Stimulated activated memory B cell treated with anti-CD40 and anti-IgM and Interleukin-4, amounts not matched to agents 10 μg/mL and 1 μg/mL and 100 μg/mL, for 72 hours (primary cell): Measurements from ENCODE around the gene TFAM.

Source experiments
- ATAC-seq: fragments of 150-1000 bp; cut with Tn5 transposase; 2 replicates; pipeline ENCODE4 v1.10.0; 2021
- H3K27ac Mint-ChIP-seq: one replicate; pipeline ENCODE4 v1.8.0; 2022; ENCODE audit warnings: mild to moderate bottlenecking, mixed read lengths
- H3K27me3 Mint-ChIP-seq: one replicate; pipeline ENCODE4 v1.8.0; 2022; ENCODE audit warnings: mixed read lengths
- H3K36me3 Mint-ChIP-seq: one replicate; pipeline ENCODE4 v1.8.0; 2022; ENCODE audit warnings: mixed read lengths
- H3K4me1 Mint-ChIP-seq: one replicate; pipeline ENCODE4 v1.8.0; 2022; ENCODE audit warnings: mixed read lengths
- H3K4me3 Mint-ChIP-seq: one replicate; pipeline ENCODE4 v1.8.0; 2022; ENCODE audit warnings: mild to moderate bottlenecking, moderate library complexity, mixed read lengths
- H3K9me3 Mint-ChIP-seq: one replicate; pipeline ENCODE4 v1.8.0; 2022; ENCODE audit warnings: mixed read lengths

TFAM gene

GRCh38 chr10:58384999-58385783, at the start of gene TFAM:
Gene TFAM (plus strand): TSS chr10:58385410. CDS start chr10:58385548, 138 bp downstream.
- H3K27me3 Mint-ChIP-seq, result no peaks in the 10 kb centered on the region
- H3K4me3 Mint-ChIP-seq, result peak within 1 kb of the TSS; percentile 100
- H3K4me1 Mint-ChIP-seq, result peaks cover 45% of the 10 kb centered on the region
- ATAC-seq, result peak; percentile 94
- peak within 1 kb of the TSS; percentile 94 for H3K27ac Mint-ChIP-seq
- H3K36me3 Mint-ChIP-seq, result peaks cover 23% of the 10 kb centered on the region
- H3K9me3 Mint-ChIP-seq, result no peaks in the 10 kb centered on the region

DNA sequence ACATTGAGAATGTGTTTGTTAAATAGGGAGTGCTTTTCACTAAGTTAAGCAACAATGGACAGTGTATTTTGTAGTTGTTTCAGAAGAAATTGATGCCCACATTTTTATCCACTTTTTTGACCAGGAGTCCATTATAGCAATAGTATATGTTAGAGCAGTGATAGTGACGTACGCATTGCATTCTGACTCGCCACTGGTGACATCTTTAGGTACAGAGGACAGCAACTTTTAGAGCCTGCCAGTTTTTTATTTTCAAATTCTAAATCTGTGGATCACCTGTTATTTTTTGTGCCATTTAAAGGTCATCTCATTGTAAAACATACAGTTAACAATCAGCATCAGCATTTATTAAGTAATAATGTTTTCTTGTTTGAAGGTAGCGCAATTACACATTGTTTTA, 49.0 kb upstream of the TFAM start:
- ATAC-seq, result no peak
- Mint-ChIP-seq H3K27ac (peak overlapping the region; percentile 78), H3K4me1 (peaks cover 36% of the 10 kb centered on the region), H3K9me3 (no peaks in the 10 kb centered on the region), H3K4me3 (peak overlapping the region; percentile 91), H3K27me3 (no peaks in the 10 kb centered on the region), H3K36me3 (peaks cover 5% of the 10 kb centered on the region)

GRCh38 chr10:58341422-58341821, 43.8 kb upstream of the TFAM start:
- Mint-ChIP-seq H3K4me1 (peaks cover 28% of the 10 kb centered on the region), H3K9me3 (no peaks in the 10 kb centered on the region), H3K27ac (no peak overlapping the region), H3K27me3 (no peaks in the 10 kb centered on the region), H3K4me3 (no peak overlapping the region), H3K36me3 (peaks cover 16% of the 10 kb centered on the region)
- no peak for ATAC-seq

DNA sequence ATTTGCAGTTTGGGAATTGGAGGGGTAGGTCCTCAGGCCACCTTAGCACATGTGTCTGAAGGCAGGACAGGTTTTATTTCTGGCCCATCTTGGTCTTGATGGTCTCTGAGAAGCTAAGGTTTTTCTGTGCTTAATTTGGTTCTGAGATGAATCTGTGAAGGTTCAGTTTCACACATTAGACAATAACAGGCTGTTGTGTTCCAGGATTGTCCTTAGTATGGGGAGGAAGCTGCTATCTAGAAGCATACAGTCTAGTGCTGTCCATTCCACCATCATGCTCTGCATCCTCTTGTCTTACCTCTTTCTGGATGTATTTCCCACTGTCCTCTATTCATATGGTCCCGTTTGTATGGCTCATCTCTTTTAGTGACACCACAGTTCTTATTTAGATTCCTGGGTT, 43.3 kb upstream of the TFAM start:
- H3K4me1 Mint-ChIP-seq, result peaks cover 27% of the 10 kb centered on the region
- H3K27ac Mint-ChIP-seq, result no peak overlapping the region
- peaks cover 21% of the 10 kb centered on the region for H3K36me3 Mint-ChIP-seq
- no peak overlapping the region for H3K4me3 Mint-ChIP-seq
- ATAC-seq, result no peak
- no peaks in the 10 kb centered on the region for H3K27me3 Mint-ChIP-seq
- no peaks in the 10 kb centered on the region for H3K9me3 Mint-ChIP-seq

GRCh38 chr10:58347967-58348366, 37.2 kb upstream of the TFAM start:
- Mint-ChIP-seq H3K4me3 (no peak overlapping the region), H3K9me3 (no peaks in the 10 kb centered on the region), H3K27me3 (no peaks in the 10 kb centered on the region), H3K4me1 (peaks cover 49% of the 10 kb centered on the region), H3K36me3 (peaks cover 24% of the 10 kb centered on the region), H3K27ac (no peak overlapping the region)
- no peak for ATAC-seq

DNA sequence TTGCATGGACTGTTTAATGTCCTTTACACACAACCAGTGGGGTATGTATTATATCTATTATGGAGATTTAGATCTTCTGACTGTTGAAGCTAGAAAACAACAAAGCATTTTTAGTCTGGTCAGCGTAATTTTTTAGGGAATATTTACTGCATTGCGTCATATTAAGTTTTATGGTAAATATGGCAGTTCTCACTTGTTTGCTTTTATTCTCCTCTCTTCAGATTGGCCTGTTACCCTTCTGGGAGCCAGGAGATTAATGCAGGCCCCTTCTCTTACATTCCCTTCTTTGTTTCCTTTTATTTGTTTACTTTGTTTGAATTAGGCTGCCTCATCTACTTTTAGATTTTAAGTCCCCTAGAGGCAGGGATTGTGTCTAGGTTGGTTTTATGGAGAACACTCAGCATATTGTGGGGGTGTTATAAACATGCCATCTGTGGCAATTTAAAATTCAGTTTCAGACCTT, 36.6 kb upstream of the TFAM start:
- peaks cover 49% of the 10 kb centered on the region for H3K4me1 Mint-ChIP-seq
- H3K27me3 Mint-ChIP-seq, result no peaks in the 10 kb centered on the region
- H3K36me3 Mint-ChIP-seq, result peaks cover 24% of the 10 kb centered on the region
- no peak overlapping the region for H3K27ac Mint-ChIP-seq
- no peaks in the 10 kb centered on the region for H3K9me3 Mint-ChIP-seq
- no peak for ATAC-seq
- H3K4me3 Mint-ChIP-seq, result no peak overlapping the region

DNA sequence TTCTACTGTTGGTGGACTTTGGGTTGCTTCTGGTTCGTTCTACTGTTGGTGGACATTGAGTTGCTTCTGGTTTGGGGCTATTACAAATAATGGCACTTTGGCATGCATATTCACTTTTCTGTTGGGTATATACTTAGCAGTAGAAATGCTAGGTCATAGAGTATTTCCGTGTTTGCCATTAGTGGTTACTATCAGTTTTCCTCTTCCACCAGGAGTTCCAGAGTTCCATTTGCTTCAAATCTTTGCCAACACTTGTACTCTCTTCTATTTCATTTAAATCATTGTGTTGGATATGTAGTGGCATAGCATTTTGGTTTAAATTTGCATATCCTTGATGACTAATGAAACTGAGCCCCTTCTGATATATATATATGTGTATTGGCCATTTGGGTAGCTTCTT, 35.2 kb upstream of the TFAM start:
- Mint-ChIP-seq H3K4me1 (peaks cover 52% of the 10 kb centered on the region), H3K4me3 (no peak overlapping the region), H3K36me3 (peaks cover 24% of the 10 kb centered on the region)

GRCh38 chr10:58350619-58351323, 34.4 kb upstream of the TFAM start:
- no peaks in the 10 kb centered on the region for H3K9me3 Mint-ChIP-seq
- ATAC-seq, result no peak
- peaks cover 18% of the 10 kb centered on the region for H3K36me3 Mint-ChIP-seq

More for the DNA sequence above, 35.2 kb upstream of the TFAM start:
- no peak overlapping the region for H3K27ac Mint-ChIP-seq
- no peaks in the 10 kb centered on the region for H3K9me3 Mint-ChIP-seq
- H3K27me3 Mint-ChIP-seq, result no peaks in the 10 kb centered on the region
- no peak for ATAC-seq

DNA sequence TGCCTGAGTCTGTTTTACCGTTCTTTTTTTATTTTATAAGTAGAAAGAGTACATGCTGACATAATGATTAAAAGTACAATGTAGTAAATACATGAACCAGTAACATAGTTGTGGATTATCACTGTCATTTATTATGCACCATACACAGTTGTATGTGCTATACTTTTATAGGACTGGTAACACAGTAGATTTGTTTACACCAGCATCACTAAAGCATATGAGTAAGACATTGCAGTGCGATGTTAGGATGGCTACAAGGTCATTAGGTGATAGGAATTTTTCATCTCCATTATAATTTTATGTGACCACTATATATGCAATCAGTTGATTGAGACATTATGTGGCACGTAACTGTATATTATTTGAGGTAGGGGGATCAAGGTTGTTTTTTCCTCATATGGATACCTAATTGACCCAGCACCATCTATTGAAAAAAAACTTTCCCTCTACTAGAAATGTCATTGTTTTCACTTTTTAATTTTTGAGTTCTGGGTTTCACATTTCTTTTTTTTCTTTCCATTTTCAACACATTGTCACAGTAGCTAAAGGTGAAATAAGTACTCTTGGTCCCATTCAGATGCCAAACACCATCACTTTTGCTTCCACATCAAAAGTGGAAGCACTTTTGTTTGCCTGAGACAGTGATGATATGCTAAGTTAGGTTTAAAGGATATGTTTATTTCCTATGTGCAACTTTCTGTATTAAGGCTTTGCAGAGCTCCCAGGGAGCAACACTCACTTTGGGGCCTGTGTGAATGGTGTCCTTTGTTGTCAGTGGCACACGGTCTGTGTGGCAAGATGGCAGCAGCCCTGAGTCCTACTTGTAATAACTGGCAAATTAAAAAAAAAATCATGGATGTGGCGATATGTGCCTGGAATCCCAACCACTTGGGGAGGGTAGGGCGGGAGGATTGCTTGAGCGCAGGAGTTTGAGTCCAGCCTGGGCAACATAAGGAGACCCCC, 33.3 kb upstream of the TFAM start:
- ATAC-seq, result no peak
- Mint-ChIP-seq H3K9me3 (no peaks in the 10 kb centered on the region), H3K27me3 (no peaks in the 10 kb centered on the region), H3K36me3 (peaks cover 9% of the 10 kb centered on the region), H3K4me3 (no peak overlapping the region), H3K27ac (no peak overlapping the region), H3K4me1 (peaks cover 62% of the 10 kb centered on the region)

More at GRCh38 chr10:58350619-58351323, 34.4 kb upstream of the TFAM start:
- Mint-ChIP-seq H3K27ac (no peak overlapping the region), H3K4me1 (peaks cover 59% of the 10 kb centered on the region), H3K4me3 (no peak overlapping the region), H3K27me3 (no peaks in the 10 kb centered on the region)

DNA sequence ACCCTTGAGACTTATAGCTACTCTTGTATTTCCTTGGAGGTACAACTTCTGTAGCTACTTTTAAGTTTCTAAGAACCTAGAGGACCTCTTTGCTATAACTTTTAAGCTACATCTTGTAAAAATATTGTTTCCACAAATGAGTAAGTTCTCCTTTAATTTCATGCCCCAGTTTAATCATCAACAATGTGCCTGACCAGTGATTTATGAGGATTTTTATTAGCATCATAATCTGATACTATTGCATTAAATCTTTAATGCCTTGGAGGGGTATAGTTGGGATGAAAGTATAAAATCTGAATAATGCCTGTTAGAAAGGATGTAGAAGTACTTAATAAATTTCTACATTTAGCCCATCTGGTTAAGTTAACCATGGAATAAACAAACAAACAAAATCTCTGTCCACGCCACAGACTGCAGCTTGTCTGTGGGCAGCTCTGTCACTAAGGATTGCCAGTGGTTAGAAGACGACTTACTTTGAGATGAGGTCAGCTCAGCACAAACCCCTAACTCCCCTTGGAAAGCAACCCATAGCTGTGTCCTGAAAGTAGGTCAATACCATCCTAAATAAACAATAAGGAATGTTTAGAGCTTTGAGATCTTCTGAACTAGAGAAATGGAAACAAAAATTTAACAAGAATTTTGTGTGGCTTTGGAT, 32.1 kb upstream of the TFAM start:
- ATAC-seq, result no peak
- H3K4me1 Mint-ChIP-seq, result peaks cover 56% of the 10 kb centered on the region
- no peak overlapping the region for H3K27ac Mint-ChIP-seq
- peaks cover 4% of the 10 kb centered on the region for H3K36me3 Mint-ChIP-seq
- no peak overlapping the region for H3K4me3 Mint-ChIP-seq
- H3K9me3 Mint-ChIP-seq, result no peaks in the 10 kb centered on the region
- no peaks in the 10 kb centered on the region for H3K27me3 Mint-ChIP-seq

- Mint-ChIP-seq H3K4me3 (no peak overlapping the region), H3K27me3 (no peaks in the 10 kb centered on the region), H3K27ac (no peak overlapping the region), H3K4me1 (peaks cover 44% of the 10 kb centered on the region), H3K36me3 (peaks cover 5% of the 10 kb centered on the region), H3K9me3 (no peaks in the 10 kb centered on the region)
- no peak for ATAC-seq
Observed at GRCh38 chr10:58356756-58357155, 28.5 kb upstream of the TFAM start.

GRCh38 chr10:58358314-58358933, 26.8 kb upstream of the TFAM start:
- no peak overlapping the region for H3K27ac Mint-ChIP-seq
- H3K4me1 Mint-ChIP-seq, result peaks cover 38% of the 10 kb centered on the region
- H3K4me3 Mint-ChIP-seq, result no peak overlapping the region
- H3K27me3 Mint-ChIP-seq, result no peaks in the 10 kb centered on the region
- H3K9me3 Mint-ChIP-seq, result no peaks in the 10 kb centered on the region
- ATAC-seq, result no peak
- H3K36me3 Mint-ChIP-seq, result peaks cover 5% of the 10 kb centered on the region

- Mint-ChIP-seq H3K4me1 (peaks cover 38% of the 10 kb centered on the region), H3K36me3 (peaks cover 9% of the 10 kb centered on the region), H3K4me3 (no peak overlapping the region), H3K27ac (no peak overlapping the region), H3K27me3 (no peaks in the 10 kb centered on the region), H3K9me3 (no peaks in the 10 kb centered on the region)
- no peak for ATAC-seq
Observed at GRCh38 chr10:58358947-58359346, 26.3 kb upstream of the TFAM start.

GRCh38 chr10:58359541-58359940, 25.7 kb upstream of the TFAM start:
- H3K4me3 Mint-ChIP-seq, result no peak overlapping the region
- H3K27ac Mint-ChIP-seq, result no peak overlapping the region
- peaks cover 38% of the 10 kb centered on the region for H3K4me1 Mint-ChIP-seq
- ATAC-seq, result no peak
- no peaks in the 10 kb centered on the region for H3K9me3 Mint-ChIP-seq
- H3K36me3 Mint-ChIP-seq, result peaks cover 12% of the 10 kb centered on the region
- no peaks in the 10 kb centered on the region for H3K27me3 Mint-ChIP-seq
